GM23338 (cell line): ENCODE results near the gene RAP1GAP2. TPM values are rescaled to one million over a fixed set of nuclear protein-coding genes. Genes with fewer than 3 reads are reported as not detected.

ENCODE experiments used
- ATAC-seq: fragments of 200-7000 bp; cut with Tn5 transposase; 3 replicates; pipeline ENCODE4 v1.9.1; 2020
- DNase-seq: peaks from one replicate; pipeline ENCODE4 v3.0.0-alpha.2; 2015; ENCODE audit warnings: low spot score
- H2AFZ ChIP-seq: fragments of 200-600 bp; sonication (generic); 2 replicates; pipeline ENCODE4 v1.8.0; 2016; ENCODE audit warnings: antibody characterized with exemption, mild to moderate bottlenecking, moderate library complexity
- H3F3A ChIP-seq: fragments of 200-600 bp; sonication (generic); replicated peaks from 2 replicates; pipeline ENCODE4 v1.8.0; 2017; ENCODE audit warnings: antibody characterized with exemption, mixed run types, low read depth
- H3K27ac ChIP-seq: fragments of 200-600 bp; sonication (generic); 2 replicates; pipeline ENCODE4 v1.6.1; 2016; ENCODE audit warnings: low read depth
- H3K27me3 ChIP-seq: fragments of 200-600 bp; sonication (generic); 2 replicates; pipeline ENCODE4 v1.8.0; 2016; ENCODE audit warnings: mild to moderate bottlenecking, mixed run types, moderate library complexity; ENCODE audit not compliant: insufficient read depth
- H3K36me3 ChIP-seq: fragments of 200-600 bp; sonication (generic); 2 replicates; pipeline ENCODE4 v1.8.0; 2016; ENCODE audit warnings: mild to moderate bottlenecking; ENCODE audit not compliant: insufficient read depth
- H3K4me1 ChIP-seq: fragments of 200-600 bp; sonication (generic); 2 replicates; pipeline ENCODE4 v1.8.0; 2016; ENCODE audit warnings: mild to moderate bottlenecking, moderate library complexity; ENCODE audit not compliant: insufficient read depth
- H3K4me2 ChIP-seq: fragments of 200-600 bp; sonication (generic); 2 replicates; pipeline ENCODE4 v1.7.1; 2017; ENCODE audit warnings: mixed run types
- H3K4me3 ChIP-seq: fragments of 200-600 bp; sonication (generic); 2 replicates; pipeline ENCODE4 v1.6.1; 2016; ENCODE audit warnings: mixed run types
- H3K79me2 ChIP-seq: fragments of 200-600 bp; sonication (generic); replicated peaks from 2 replicates; pipeline ENCODE4 v1.8.0; 2017; ENCODE audit warnings: mild to moderate bottlenecking; ENCODE audit not compliant: insufficient read depth
- H3K9me2 ChIP-seq: fragments of 200-600 bp; sonication (generic); 2 replicates; pipeline ENCODE4 v1.8.0; 2017; ENCODE audit not compliant: insufficient read depth
- H4K20me1 ChIP-seq: fragments of 200-600 bp; sonication (generic); replicated peaks from 2 replicates; pipeline ENCODE4 v1.8.0; 2017; ENCODE audit warnings: mild to moderate bottlenecking; ENCODE audit not compliant: insufficient read depth
- H3K27ac Mint-ChIP-seq: 2 replicates; pipeline ENCODE4 v1.8.0; 2020; ENCODE audit warnings: inconsistent platforms, mild to moderate bottlenecking, moderate library complexity, mixed read lengths
- H3K27me3 Mint-ChIP-seq: 3 replicates; pipeline ENCODE4 v1.8.0; 2022; ENCODE audit warnings: low read depth, mild to moderate bottlenecking, moderate library complexity, mixed read lengths, inconsistent platforms; ENCODE audit not compliant: insufficient read depth, poor library complexity
- H3K36me3 Mint-ChIP-seq: 3 replicates; pipeline ENCODE4 v1.8.0; 2021; ENCODE audit warnings: low read depth, mild to moderate bottlenecking, inconsistent platforms, moderate library complexity, mixed read lengths
- H3K4me1 Mint-ChIP-seq: 3 replicates; pipeline ENCODE4 v1.8.0; 2020; ENCODE audit warnings: mild to moderate bottlenecking, inconsistent platforms, mixed read lengths
- H3K4me3 Mint-ChIP-seq: 3 replicates; pipeline ENCODE4 v1.8.0; 2021; ENCODE audit warnings: moderate library complexity, mild to moderate bottlenecking, inconsistent platforms, mixed read lengths
- H3K9me3 Mint-ChIP-seq: 3 replicates; pipeline ENCODE4 v1.8.0; 2020; ENCODE audit warnings: moderate library complexity, mild to moderate bottlenecking, inconsistent platforms, mixed read lengths
- CREB1 ChIP-seq: fragments of 250-450 bp; sonication (Bioruptor Pico); IDR thresholded peaks from 2 replicates; pipeline ENCODE4 v1.5.0; 2020; ENCODE audit warnings: low read depth, mild to moderate bottlenecking, moderate library complexity
- EZH2phosphoT487 ChIP-seq: fragments of 200-600 bp; sonication (generic); IDR thresholded peaks from one replicate; pipeline ENCODE4 v1.8.1; 2018; ENCODE audit warnings: antibody characterized with exemption; ENCODE audit not compliant: unreplicated experiment
- JUNB ChIP-seq: IDR thresholded peaks from one replicate; pipeline ENCODE4 v1.6.1; 2016; ENCODE audit warnings: antibody characterized with exemption; ENCODE audit not compliant: unreplicated experiment
- STAT1 ChIP-seq: IDR thresholded peaks from one replicate; pipeline ENCODE4 v1.6.1; 2016; ENCODE audit warnings: antibody characterized with exemption; ENCODE audit not compliant: unreplicated experiment
- ZNF331 ChIP-seq: fragments of 250-450 bp; sonication (Bioruptor Pico); IDR thresholded peaks from 2 replicates; pipeline ENCODE4 v1.5.0; 2020; ENCODE audit warnings: low read depth, mild to moderate bottlenecking, moderate library complexity
- polyA plus RNA-seq: library from polyadenylated mRNA; unstranded; fragments of >200 nt; fragmentation: Nextera tagmentation; extraction: Ambion mirVana; gene quantifications from 2 replicates; pipeline ENCODE4 v1.2.1, GENCODE V29; 2016
- total RNA-seq: library from RNA; depleted of rRNA; stranded (reverse); fragments of >200 nt; shearing (Covaris generic); gene quantifications from 2 replicates; pipeline ENCODE4 v1.2.3, GENCODE V29; 2014
- TF ChIP-seq, protein P1 (sequence below): IDR thresholded peaks from one replicate; pipeline ENCODE4 v1.6.1; 2018; ENCODE audit warnings: antibody characterized with exemption; ENCODE audit not compliant: unreplicated experiment
- TF ChIP-seq, protein P2 (sequence below): IDR thresholded peaks from 2 replicates; pipeline ENCODE4 v1.6.1; 2016; ENCODE audit warnings: antibody characterized with exemption

RAP1GAP2 gene
- total and polyA plus RNA-seq, 2 experiments from 2014 or later = 17.8 to 46.1 TPM

DNA sequence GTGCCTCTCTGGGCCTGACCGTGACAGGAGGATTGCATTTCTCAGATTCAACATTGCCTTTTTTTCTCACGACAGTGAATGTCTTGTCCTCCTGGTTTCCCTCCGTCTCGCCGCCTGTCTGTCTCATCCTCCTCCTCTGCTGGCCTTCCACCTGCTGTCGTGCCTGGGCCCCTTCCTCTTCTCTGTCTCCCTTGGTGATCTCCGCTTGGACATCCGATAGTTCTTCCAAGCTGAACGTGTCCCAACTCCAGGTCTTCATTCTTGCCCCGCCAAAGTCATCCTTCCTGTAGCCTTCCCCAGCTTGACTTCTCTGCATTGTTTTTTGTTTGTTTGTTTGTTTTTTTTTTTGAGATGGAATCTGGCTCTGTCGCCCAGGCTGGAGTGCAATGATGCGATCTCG, 79.4 kb downstream of the RAP1GAP2 start (continued):
- TF ChIP-seq, protein P1, sequence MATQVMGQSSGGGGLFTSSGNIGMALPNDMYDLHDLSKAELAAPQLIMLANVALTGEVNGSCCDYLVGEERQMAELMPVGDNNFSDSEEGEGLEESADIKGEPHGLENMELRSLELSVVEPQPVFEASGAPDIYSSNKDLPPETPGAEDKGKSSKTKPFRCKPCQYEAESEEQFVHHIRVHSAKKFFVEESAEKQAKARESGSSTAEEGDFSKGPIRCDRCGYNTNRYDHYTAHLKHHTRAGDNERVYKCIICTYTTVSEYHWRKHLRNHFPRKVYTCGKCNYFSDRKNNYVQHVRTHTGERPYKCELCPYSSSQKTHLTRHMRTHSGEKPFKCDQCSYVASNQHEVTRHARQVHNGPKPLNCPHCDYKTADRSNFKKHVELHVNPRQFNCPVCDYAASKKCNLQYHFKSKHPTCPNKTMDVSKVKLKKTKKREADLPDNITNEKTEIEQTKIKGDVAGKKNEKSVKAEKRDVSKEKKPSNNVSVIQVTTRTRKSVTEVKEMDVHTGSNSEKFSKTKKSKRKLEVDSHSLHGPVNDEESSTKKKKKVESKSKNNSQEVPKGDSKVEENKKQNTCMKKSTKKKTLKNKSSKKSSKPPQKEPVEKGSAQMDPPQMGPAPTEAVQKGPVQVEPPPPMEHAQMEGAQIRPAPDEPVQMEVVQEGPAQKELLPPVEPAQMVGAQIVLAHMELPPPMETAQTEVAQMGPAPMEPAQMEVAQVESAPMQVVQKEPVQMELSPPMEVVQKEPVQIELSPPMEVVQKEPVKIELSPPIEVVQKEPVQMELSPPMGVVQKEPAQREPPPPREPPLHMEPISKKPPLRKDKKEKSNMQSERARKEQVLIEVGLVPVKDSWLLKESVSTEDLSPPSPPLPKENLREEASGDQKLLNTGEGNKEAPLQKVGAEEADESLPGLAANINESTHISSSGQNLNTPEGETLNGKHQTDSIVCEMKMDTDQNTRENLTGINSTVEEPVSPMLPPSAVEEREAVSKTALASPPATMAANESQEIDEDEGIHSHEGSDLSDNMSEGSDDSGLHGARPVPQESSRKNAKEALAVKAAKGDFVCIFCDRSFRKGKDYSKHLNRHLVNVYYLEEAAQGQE = no peak
- no peak for TF ChIP-seq ZNF331

DNA sequence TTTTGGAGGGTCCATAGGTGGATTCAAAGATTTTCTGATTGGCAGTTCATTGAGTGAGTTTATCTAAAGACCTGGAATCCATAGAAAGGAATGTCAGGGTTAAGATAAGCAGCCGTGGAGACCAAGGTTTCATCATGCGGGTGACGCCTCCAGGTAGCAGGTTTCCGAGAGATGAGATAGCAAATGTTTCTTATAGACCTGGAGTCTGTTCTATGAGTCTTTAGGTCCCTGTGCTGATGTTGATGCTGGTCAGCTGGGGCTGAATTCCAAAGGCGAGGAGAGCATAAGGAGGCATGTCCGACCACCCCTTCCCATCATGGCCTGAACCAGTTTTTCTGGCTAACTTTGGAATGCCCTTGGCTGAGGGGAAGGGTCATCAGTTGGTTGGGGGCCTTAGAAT, 80.2 kb downstream of the RAP1GAP2 start:
- Histone ChIP-seq H3K79me2 (peaks cover 76% of the 10 kb centered on the region), H3F3A (peaks cover 22% of the 10 kb centered on the region), H3K36me3 (no peaks in the 10 kb centered on the region), H4K20me1 (peaks cover 5% of the 10 kb centered on the region), H2AFZ (no peak overlapping the region), H3K27me3 (no peaks in the 10 kb centered on the region), H3K4me1 (peaks cover 35% of the 10 kb centered on the region), H3K4me2 (peak overlapping the region; percentile 53), H3K9me2 (no peaks in the 10 kb centered on the region), H3K4me3 (no peak overlapping the region), H3K27ac (peak overlapping the region; percentile 82)
- no peak for ATAC-seq
- no peaks in the 10 kb centered on the region; the same call in 2 of the 3 replicates for H3K9me3 Mint-ChIP-seq
- no peak for TF ChIP-seq EZH2phosphoT487
- TF ChIP-seq JUNB = no peak
- TF ChIP-seq CREB1 (CRISPR knock-in tag) = no peak
- no peak for TF ChIP-seq STAT1
- TF ChIP-seq, protein P2, sequence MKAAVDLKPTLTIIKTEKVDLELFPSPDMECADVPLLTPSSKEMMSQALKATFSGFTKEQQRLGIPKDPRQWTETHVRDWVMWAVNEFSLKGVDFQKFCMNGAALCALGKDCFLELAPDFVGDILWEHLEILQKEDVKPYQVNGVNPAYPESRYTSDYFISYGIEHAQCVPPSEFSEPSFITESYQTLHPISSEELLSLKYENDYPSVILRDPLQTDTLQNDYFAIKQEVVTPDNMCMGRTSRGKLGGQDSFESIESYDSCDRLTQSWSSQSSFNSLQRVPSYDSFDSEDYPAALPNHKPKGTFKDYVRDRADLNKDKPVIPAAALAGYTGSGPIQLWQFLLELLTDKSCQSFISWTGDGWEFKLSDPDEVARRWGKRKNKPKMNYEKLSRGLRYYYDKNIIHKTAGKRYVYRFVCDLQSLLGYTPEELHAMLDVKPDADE = no peak
- peaks cover 17% of the 10 kb centered on the region for H3K36me3 Mint-ChIP-seq
- H3K4me3 Mint-ChIP-seq = no peak overlapping the region; the same call in 2 of the 3 replicates
- DNase-seq = no peak
- 0 out of 2 replicates have a peak overlapping the region, but pooled peaks have one; percentile 21 for H3K27ac Mint-ChIP-seq
- peaks cover 61% of the 10 kb centered on the region for H3K4me1 Mint-ChIP-seq
- peaks cover 31% of the 10 kb centered on the region for H3K27me3 Mint-ChIP-seq

DNA sequence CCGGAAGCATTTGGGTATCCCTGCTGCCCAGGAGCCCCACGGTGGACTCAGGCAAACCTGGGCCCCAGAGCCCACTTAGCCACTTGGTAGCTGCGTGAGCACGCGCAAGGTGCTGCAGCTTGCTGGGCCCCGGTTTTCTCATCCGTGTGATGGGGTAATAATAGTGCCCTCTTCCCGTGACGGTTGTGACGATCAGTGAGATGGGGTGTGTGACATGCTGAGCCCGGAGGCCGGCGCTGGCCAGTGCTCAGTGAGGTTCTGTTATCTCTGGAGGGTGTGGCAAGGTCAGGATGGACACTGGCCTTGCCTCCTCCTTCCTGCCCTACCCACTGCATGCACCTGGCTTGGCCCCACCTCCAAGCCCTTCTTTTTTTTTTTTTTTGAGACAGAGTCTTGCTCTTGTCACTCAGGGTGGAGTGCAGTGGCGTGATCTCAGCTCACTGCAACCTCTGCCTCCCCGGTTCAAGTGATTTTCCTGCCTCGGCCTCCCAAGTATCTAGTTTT, 82.6 kb downstream of the RAP1GAP2 start:
- Histone ChIP-seq H3K9me2 (no peaks in the 10 kb centered on the region), H3K79me2 (peaks cover 88% of the 10 kb centered on the region), H3K4me3 (no peak overlapping the region)

More for the DNA sequence above, 82.6 kb downstream of the RAP1GAP2 start:
- Histone ChIP-seq H3K27ac (0 out of 2 replicates have a peak overlapping the region, but pooled peaks have one; percentile 68), H3F3A (peaks cover 16% of the 10 kb centered on the region), H3K4me2 (no peak overlapping the region), H3K4me1 (peaks cover 35% of the 10 kb centered on the region), H2AFZ (no peak overlapping the region), H4K20me1 (peaks cover 17% of the 10 kb centered on the region), H3K36me3 (no peaks in the 10 kb centered on the region), H3K27me3 (no peaks in the 10 kb centered on the region)
- Mint-ChIP-seq H3K36me3 (peaks cover 18% of the 10 kb centered on the region), H3K4me1 (peaks cover 61% of the 10 kb centered on the region), H3K9me3 (no peaks in the 10 kb centered on the region; the same call in 2 of the 3 replicates), H3K4me3 (no peak overlapping the region), H3K27ac (no peak overlapping the region), H3K27me3 (peaks cover 27% of the 10 kb centered on the region)
- TF ChIP-seq JUNB = no peak
- DNase-seq = no peak
- no peak for ATAC-seq
